ENCODE measurements around the gene KATNAL1.
"Not testable (repeated sequence)": the region's sequence is repeated elsewhere in the genome, so short reads cannot be mapped to it uniquely, and the experiment has no call there.

The KATNAL1 gene

GRCh38 chr13:30274083-30274482, 33.3 kb downstream of the KATNAL1 start:
- H3K4me3 ChIP-seq (ENCODE audit: low read depth, low read length), result no peak overlapping the region
- no peak for TF ChIP-seq CTCF (IDR thresholded peaks at IDR 0.05; ENCODE audit: borderline replicate concordance, insufficient read depth, low read depth, low read length)

GRCh38 chr13:30270035-30270434, 37.3 kb downstream of the KATNAL1 start:
- not testable (repeated sequence) for H3K4me3 ChIP-seq (ENCODE audit: low read depth, low read length)

- no peak overlapping the region for H3K4me3 ChIP-seq (ENCODE audit: low read depth, low read length)
- TF ChIP-seq CTCF (IDR thresholded peaks at IDR 0.05; ENCODE audit: borderline replicate concordance, insufficient read depth, low read depth, low read length), result no peak
These were observed 38.7 kb downstream of the KATNAL1 start for GRCh38 chr13:30268673-30269072.

GRCh38 chr13:30266756-30267155, 40.6 kb downstream of the KATNAL1 start:
- no peak overlapping the region for H3K4me3 ChIP-seq (ENCODE audit: low read depth, low read length)
- TF ChIP-seq CTCF (IDR thresholded peaks at IDR 0.05; ENCODE audit: borderline replicate concordance, insufficient read depth, low read depth, low read length), result no peak

- H3K4me3 ChIP-seq (ENCODE audit: low read depth, low read length), result not testable (repeated sequence)
These were observed 48.1 kb downstream of the KATNAL1 start for GRCh38 chr13:30259149-30259733.

- no peak for TF ChIP-seq CTCF (IDR thresholded peaks at IDR 0.05; ENCODE audit: borderline replicate concordance, insufficient read depth, low read depth, low read length)
- H3K4me3 ChIP-seq (ENCODE audit: low read depth, low read length), result no peak overlapping the region
These were observed 49.8 kb downstream of the KATNAL1 start for GRCh38 chr13:30257468-30258099.

- no peak for TF ChIP-seq CTCF (IDR thresholded peaks at IDR 0.05; ENCODE audit: borderline replicate concordance, insufficient read depth, low read depth, low read length)
- no peak overlapping the region for H3K4me3 ChIP-seq (ENCODE audit: low read depth, low read length)
These were observed 50.5 kb downstream of the KATNAL1 start for GRCh38 chr13:30256713-30257467.

- no peak overlapping the region for H3K4me3 ChIP-seq (ENCODE audit: low read depth, low read length)
- TF ChIP-seq CTCF (IDR thresholded peaks at IDR 0.05; ENCODE audit: borderline replicate concordance, insufficient read depth, low read depth, low read length), result no peak
These were observed 51.7 kb downstream of the KATNAL1 start for GRCh38 chr13:30255696-30256095.

Measured in GM12875 (cell line).